ENCODE data around the gene RNF6.
"Not testable (repeated sequence)": the region's sequence is repeated elsewhere in the genome, so short reads cannot be mapped to it uniquely, and the experiment has no call there.

Gene RNF6

GRCh38 chr13:26221721-26222519 lies at the start of gene RNF6:
RNF6 (minus strand) TSS chr13:26222314; CDS start chr13:26219649, 2,665 bp downstream.
- peak; percentile 97 for DNase-seq

- DNase-seq = no peak
Observed at GRCh38 chr13:26270707-26271106, 48.6 kb upstream of the RNF6 start.

GRCh38 chr13:26266311-26266710 lies 44.2 kb upstream of the RNF6 start:
- no peak for DNase-seq

GRCh38 chr13:26262156-26262555 lies 40.0 kb upstream of the RNF6 start:
- DNase-seq = no peak

GRCh38 chr13:26259634-26260033 lies 37.5 kb upstream of the RNF6 start:
- DNase-seq = no peak

- DNase-seq = no peak
Observed at GRCh38 chr13:26257049-26257448, 34.9 kb upstream of the RNF6 start.

- peak; percentile 30 for DNase-seq
Observed at GRCh38 chr13:26255691-26256277, 33.7 kb upstream of the RNF6 start.

- no peak for DNase-seq
Observed at GRCh38 chr13:26255115-26255514, 33.0 kb upstream of the RNF6 start.

GRCh38 chr13:26254583-26255111 lies 32.5 kb upstream of the RNF6 start:
- peak; percentile 41 for DNase-seq

GRCh38 chr13:26253787-26254582 lies 31.9 kb upstream of the RNF6 start, which contains the start of gene CDK8:
CDK8 (plus strand) TSS chr13:26254129; CDS start chr13:26254642, 513 bp downstream.
- peak; percentile 84 for DNase-seq

- DNase-seq = no peak
Observed at GRCh38 chr13:26253262-26253786, 31.2 kb upstream of the RNF6 start.

- not testable (repeated sequence) for DNase-seq
Observed at GRCh38 chr13:26252006-26252405, 29.9 kb upstream of the RNF6 start.

GRCh38 chr13:26249551-26249950 lies 27.4 kb upstream of the RNF6 start:
- no peak for DNase-seq

- peak; percentile 16 for DNase-seq
Observed at GRCh38 chr13:26247608-26248007, 25.5 kb upstream of the RNF6 start.

- DNase-seq = no peak
Observed at GRCh38 chr13:26247011-26247410, 24.9 kb upstream of the RNF6 start.

- DNase-seq = no peak
Observed at GRCh38 chr13:26246154-26246553, 24.0 kb upstream of the RNF6 start.

- no peak for DNase-seq
Observed at GRCh38 chr13:26236296-26236695, 14.2 kb upstream of the RNF6 start.

- no peak for DNase-seq
Observed at GRCh38 chr13:26230703-26231102, 8.6 kb upstream of the RNF6 start.

GRCh38 chr13:26229080-26229615 lies 7.0 kb upstream of the RNF6 start:
- DNase-seq = no peak

- DNase-seq = no peak
Observed at GRCh38 chr13:26228096-26228495, 6.0 kb upstream of the RNF6 start.

- no peak for DNase-seq
Observed at GRCh38 chr13:26227166-26227971, 5.3 kb upstream of the RNF6 start.

Measured in kidney glomerular epithelial cell (primary cell).